Effector memory CD4-positive, alpha-beta T cell (primary cell): ENCODE measurements around the gene SMCHD1.
"Not testable (repeated sequence)": the region's sequence is repeated elsewhere in the genome, so short reads cannot be mapped to it uniquely, and the experiment has no call there.

ENCODE experiments used
- DNase-seq, 3 donors: peaks; one replicate each; pipeline ENCODE4 v3.0.0-alpha.2; 2020
- H3K27ac ChIP-seq: 2 replicates; pipeline ENCODE4 v1.7.0; 2013; ENCODE audit warnings: mild to moderate bottlenecking, low read length, moderate library complexity; ENCODE audit not compliant: insufficient read depth, poor library complexity, severe bottlenecking
- H3K27me3 ChIP-seq: replicated peaks from 2 replicates; pipeline ENCODE4 v1.7.0; 2013; ENCODE audit warnings: mild to moderate bottlenecking, low read length; ENCODE audit not compliant: insufficient read depth, control insufficient read depth, poor library complexity, severe bottlenecking
- H3K36me3 ChIP-seq: 2 replicates; pipeline ENCODE4 v1.7.0; 2013; ENCODE audit warnings: mild to moderate bottlenecking, low read length, moderate library complexity; ENCODE audit not compliant: control insufficient read depth, insufficient read depth
- H3K4me1 ChIP-seq: 2 replicates; pipeline ENCODE4 v1.7.0; 2013; ENCODE audit warnings: low read length, mild to moderate bottlenecking; ENCODE audit not compliant: control insufficient read depth, insufficient read depth, poor library complexity, severe bottlenecking
- H3K4me3 ChIP-seq: 2 replicates; pipeline ENCODE4 v1.7.0; 2013; ENCODE audit warnings: low read length, low read depth, mild to moderate bottlenecking; ENCODE audit not compliant: insufficient read depth, poor library complexity, severe bottlenecking
- H3K9me3 ChIP-seq: 2 replicates; pipeline ENCODE4 v1.7.0; 2013; ENCODE audit warnings: mild to moderate bottlenecking, low read length, moderate library complexity; ENCODE audit not compliant: control insufficient read depth

Gene SMCHD1

DNA sequence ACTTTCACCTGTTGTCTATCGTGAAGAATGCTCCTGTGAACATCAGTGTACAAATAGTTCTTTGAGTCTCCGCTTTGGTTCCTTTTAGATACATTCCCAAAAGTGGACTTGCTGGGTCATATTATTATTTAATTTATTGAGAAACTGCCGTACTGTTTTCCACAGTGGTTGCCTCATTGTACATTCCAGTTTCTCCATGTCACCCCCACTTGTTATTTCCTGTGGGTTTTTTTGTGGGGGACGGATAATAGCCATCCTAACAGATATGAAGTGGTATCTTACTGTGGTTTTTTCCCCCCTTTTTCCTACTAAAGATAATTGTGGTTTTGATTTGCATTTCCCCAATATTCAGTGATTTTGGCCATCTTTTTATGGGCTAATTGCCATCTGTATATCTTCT lies 53.8 kb downstream of the SMCHD1 start:
- DNase-seq, result no peak
- no peaks in the 10 kb centered on the region for H3K9me3 ChIP-seq

DNA sequence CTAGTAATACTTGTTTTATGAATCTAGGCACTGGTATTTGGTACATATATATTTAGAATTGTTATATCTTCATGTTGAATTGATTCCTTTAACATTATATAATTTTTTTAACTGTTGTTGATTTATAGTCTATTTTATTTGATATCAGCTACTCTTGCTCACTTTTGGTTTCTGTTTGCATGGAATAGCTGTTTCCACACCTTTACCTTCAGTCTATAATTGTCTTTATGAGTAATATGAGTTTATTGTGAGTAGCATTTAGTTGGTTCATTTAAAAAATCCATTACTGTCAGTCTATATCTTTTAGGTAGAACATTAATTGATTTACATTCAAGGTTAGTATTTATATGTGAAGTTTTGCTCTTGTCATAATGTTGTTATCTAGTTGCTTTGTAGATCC lies 58.6 kb downstream of the SMCHD1 start:
- Histone ChIP-seq H3K9me3 (no peaks in the 10 kb centered on the region), H3K27me3 (no peaks in the 10 kb centered on the region), H3K36me3 (peaks cover 83% of the 10 kb centered on the region), H3K4me3 (no peak overlapping the region), H3K4me1 (no peaks in the 10 kb centered on the region), H3K27ac (no peak overlapping the region)
- no peak for DNase-seq

More for the DNA sequence above, 53.8 kb downstream of the SMCHD1 start:
- Histone ChIP-seq H3K36me3 (peaks cover 85% of the 10 kb centered on the region), H3K4me3 (no peak overlapping the region), H3K4me1 (no peaks in the 10 kb centered on the region), H3K27me3 (no peaks in the 10 kb centered on the region), H3K27ac (no peak overlapping the region)

DNA sequence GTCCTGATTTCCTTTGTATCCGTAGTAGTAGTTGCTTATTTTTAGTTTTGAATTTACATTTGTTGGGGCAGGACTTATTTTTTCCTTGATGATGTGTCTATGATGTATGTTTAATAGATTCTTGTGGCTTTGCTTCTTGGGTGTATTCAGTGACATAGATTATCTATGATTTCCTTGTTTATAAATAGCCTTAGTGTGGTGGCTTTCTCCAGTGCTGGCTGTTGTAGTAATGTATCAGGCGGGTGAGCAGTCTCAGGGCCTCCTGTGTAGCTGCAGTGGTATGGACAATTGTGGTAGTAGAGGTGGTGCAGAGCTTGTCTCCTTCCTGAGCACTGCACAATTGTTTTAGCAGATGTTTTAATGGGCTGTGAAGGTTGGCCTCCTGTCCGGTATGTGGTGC lies 60.5 kb downstream of the SMCHD1 start:
- Histone ChIP-seq H3K4me1 (no peaks in the 10 kb centered on the region), H3K4me3 (no peak overlapping the region), H3K27me3 (no peaks in the 10 kb centered on the region), H3K27ac (no peak overlapping the region), H3K36me3 (peaks cover 80% of the 10 kb centered on the region), H3K9me3 (no peaks in the 10 kb centered on the region)
- DNase-seq, result no peak

DNA sequence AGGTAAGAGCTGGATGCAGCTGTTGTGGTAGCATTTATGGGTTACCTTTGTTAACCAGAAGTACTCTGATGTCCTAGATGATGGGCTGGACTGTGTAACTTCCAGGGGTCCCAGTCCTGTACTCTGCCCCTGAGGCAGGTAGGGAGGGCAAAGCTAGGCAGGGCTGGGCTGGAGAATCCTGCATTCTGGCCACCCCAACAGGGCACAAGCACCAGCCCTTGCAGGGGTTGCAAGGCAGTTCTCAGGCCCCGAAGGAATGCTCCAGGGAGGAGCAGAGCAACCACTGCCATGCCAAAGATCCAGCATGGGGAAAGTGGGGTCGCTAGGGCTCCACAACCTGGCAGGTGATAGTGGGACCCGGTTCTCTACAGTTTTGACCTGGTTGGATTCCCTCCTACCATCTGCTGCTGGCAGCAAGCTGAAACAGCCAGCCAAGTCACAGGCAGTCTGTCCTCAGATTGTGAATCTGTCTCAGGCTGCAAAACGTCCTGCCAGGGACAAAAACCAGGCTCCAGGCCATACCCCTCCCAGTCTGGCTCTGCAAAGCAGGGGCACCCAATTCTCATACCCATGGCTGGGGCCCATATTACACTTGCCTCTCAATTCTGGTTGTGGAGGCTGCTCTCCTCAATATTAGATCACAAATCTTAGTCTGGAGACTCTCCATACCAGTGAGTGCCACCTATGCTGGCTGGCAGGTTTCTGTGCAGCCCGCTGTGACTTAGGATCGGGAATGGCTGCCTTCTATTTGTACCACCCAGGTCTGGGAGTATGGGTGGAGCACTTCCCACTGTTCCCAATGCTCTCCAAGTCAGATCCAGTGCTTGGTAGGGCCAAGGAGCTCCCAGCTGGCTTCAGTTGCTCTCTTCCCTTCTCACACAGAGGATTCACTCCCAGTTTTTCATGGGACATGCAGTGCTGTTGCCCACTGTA lies 61.1 kb downstream of the SMCHD1 start:
- DNase-seq, result no peak
- Histone ChIP-seq H3K4me1 (no peaks in the 10 kb centered on the region), H3K27me3 (no peaks in the 10 kb centered on the region), H3K27ac (no peak overlapping the region), H3K36me3 (peaks cover 83% of the 10 kb centered on the region), H3K9me3 (no peaks in the 10 kb centered on the region), H3K4me3 (no peak overlapping the region)

DNA sequence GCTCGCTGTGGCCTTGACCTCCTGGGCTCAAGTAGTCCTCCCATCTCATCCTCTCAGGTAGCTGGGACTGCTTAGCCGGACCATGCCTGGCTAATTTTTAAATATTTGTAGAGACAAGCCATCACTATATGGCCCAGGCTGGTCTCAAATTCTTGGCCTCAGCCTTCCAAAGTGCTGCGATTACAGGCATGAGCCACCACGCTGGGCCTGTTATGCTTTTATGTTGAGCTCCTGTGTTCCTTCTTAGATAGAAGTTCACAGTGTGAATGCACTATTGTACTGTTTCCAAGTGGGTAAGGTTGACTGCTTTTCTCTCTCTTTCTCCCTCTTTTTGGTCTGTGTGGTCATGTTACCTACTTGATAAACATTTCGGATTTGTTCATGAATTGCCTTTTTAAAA lies 61.9 kb downstream of the SMCHD1 start:
- Histone ChIP-seq H3K27me3 (no peaks in the 10 kb centered on the region), H3K9me3 (no peaks in the 10 kb centered on the region), H3K4me3 (no peak overlapping the region), H3K27ac (no peak overlapping the region), H3K4me1 (no peaks in the 10 kb centered on the region), H3K36me3 (peaks cover 83% of the 10 kb centered on the region)
- DNase-seq, result no peak

DNA sequence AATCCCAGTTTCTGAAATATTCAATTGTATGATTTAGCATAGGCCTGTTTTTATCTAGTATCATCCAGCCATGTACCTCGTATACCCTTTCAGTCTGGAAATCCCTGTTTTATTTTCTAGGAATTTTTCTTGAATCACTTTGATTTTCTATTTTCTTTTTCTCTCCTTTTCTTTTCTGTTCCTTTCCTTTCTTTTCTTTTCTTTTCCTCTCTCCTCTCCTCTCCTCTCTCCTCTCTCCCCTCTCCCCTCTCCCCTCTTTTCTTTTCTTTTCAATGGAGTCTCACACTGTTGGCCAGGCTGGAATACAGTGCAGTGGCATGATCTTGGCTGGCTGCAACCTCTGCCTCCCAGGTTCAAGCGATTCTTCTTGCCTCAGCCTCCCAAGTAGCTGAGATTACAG lies 63.5 kb downstream of the SMCHD1 start:
- H3K36me3 ChIP-seq, result peaks cover 84% of the 10 kb centered on the region
- H3K27ac ChIP-seq, result no peak overlapping the region
- H3K9me3 ChIP-seq, result no peaks in the 10 kb centered on the region
- H3K4me3 ChIP-seq, result no peak overlapping the region
- no peaks in the 10 kb centered on the region for H3K27me3 ChIP-seq
- DNase-seq, result no peak
- H3K4me1 ChIP-seq, result no peaks in the 10 kb centered on the region

DNA sequence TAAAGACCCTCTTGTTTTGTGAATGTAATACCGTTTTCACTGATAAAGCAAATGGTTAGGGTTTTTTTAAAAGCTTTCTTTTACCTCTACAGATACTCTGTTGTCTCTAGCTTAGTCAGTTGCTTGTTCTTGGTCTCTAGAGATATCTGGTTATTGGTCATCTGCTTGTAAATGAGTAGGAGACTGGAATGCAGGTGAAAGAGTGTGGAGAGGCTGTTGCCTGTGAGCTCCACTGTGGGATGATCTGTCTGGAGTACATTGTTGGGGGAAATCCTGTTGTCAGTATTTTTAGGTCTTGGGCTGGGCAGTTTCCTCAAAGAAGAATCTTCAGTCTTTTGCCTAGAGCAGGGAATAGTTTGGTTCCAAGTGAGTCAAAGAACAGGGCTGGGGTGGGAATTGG lies 67.7 kb downstream of the SMCHD1 start:
- no peaks in the 10 kb centered on the region for H3K27me3 ChIP-seq
- H3K9me3 ChIP-seq, result no peaks in the 10 kb centered on the region
- no peak overlapping the region for H3K4me3 ChIP-seq
- DNase-seq, result no peak
- no peak overlapping the region for H3K27ac ChIP-seq
- H3K4me1 ChIP-seq, result no peaks in the 10 kb centered on the region
- peaks cover 86% of the 10 kb centered on the region for H3K36me3 ChIP-seq

DNA sequence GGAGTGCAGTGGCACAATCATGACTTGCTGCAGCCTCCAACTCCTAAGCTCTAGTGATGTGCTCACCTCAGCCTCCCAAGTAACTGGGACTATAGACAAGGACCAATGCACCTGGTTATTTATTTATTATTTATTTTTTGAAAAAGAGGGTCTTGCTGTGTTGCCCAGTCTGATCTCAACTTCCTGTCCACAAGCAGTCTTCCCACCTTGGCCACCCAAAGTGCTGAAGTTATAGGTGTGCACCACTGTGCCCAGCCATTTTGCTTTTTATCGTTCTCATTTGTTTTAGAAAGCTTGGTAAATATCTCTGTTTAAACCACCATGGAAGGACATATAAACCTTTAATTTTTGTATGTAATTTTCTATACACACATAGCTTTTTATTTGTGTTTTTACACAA lies 74.2 kb downstream of the SMCHD1 start:
- Histone ChIP-seq H3K4me1 (no peaks in the 10 kb centered on the region), H3K27ac (no peak overlapping the region), H3K27me3 (no peaks in the 10 kb centered on the region), H3K4me3 (no peak overlapping the region), H3K36me3 (peaks cover 94% of the 10 kb centered on the region), H3K9me3 (no peaks in the 10 kb centered on the region)
- no peak for DNase-seq

DNA sequence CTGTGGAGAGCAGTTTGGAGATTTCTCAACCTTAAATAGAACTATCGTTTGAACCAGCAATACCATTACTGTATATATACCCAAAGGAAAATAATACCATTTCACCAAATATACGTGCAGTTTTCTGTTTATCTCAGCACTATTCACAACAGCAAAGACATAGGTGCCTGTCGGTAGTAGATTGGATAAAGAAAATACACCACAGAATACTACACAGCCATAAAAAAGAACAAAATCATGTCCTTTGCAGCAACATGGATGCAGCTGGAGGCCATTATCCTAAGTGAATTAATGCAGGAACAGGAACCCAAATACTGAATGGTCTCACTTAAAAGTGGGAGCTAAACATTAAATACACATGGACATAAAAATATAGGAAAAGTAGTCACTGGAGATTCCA lies 81.3 kb downstream of the SMCHD1 start:
- no peak for DNase-seq
- Histone ChIP-seq H3K27me3 (no peaks in the 10 kb centered on the region), H3K4me1 (no peaks in the 10 kb centered on the region), H3K9me3 (no peaks in the 10 kb centered on the region), H3K36me3 (peaks cover 85% of the 10 kb centered on the region), H3K27ac (no peak overlapping the region), H3K4me3 (no peak overlapping the region)

DNA sequence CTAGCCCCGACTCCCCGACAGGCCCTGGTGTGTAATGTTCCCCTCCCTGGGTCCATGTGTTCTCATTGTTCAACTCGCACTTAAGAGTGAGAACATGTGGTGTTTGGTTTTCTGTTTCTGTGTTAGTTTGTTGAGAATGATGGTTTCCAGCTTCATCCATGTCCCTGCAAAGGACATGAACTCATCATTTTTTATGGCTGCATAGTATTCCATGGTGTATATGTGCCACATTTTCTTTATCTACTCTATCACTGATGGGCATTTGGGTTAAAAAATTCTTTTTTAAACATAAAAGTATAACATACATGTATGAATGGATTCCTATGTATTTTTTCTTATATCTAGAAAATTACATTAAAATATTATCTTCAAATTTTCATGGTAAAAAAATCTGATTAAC lies 84.6 kb downstream of the SMCHD1 start:
- not testable (repeated sequence) for H3K4me1 ChIP-seq, H3K27ac ChIP-seq, H3K27me3 ChIP-seq, DNase-seq, H3K9me3 ChIP-seq, H3K4me3 ChIP-seq
- H3K36me3 ChIP-seq, result peaks cover 83% of the 10 kb centered on the region
